HepG2 (cell line): Measurements from ENCODE around the gene SH3YL1. TPM values are rescaled to one million over a fixed set of nuclear protein-coding genes. Genes with fewer than 3 reads are reported as not detected.

Source experiments
- HHEX ChIP-seq: IDR thresholded peaks from 2 replicates; pipeline ENCODE4 v1.6.1; 2016; ENCODE audit warnings: control low read depth
- HNF1B ChIP-seq: sonication (generic); formaldehyde crosslinking; IDR thresholded peaks from 2 replicates; pipeline ENCODE4 v1.5.1; 2020; ENCODE audit warnings: mild to moderate bottlenecking, moderate library complexity, missing genetic modification reagents
- IKZF4 ChIP-seq: sonication (generic); formaldehyde crosslinking; IDR thresholded peaks from 2 replicates; pipeline ENCODE4 v1.5.1; 2020; ENCODE audit warnings: borderline replicate concordance, mild to moderate bottlenecking, low read depth, missing genetic modification reagents; ENCODE audit errors: not compliant biosample characterization
- KLF12 ChIP-seq: sonication (generic); formaldehyde crosslinking; IDR thresholded peaks from 2 replicates; pipeline ENCODE4 v1.4.0; 2020; ENCODE audit warnings: missing genetic modification reagents, borderline replicate concordance
- LRRFIP1 ChIP-seq: sonication (generic); formaldehyde crosslinking; conservative IDR thresholded peaks from 2 replicates; pipeline ENCODE4 v1.4.0; 2020; ENCODE audit warnings: missing genetic modification reagents
- MLLT10 ChIP-seq: sonication (generic); formaldehyde crosslinking; IDR thresholded peaks from 2 replicates; pipeline ENCODE4 v1.4.0; 2020; ENCODE audit warnings: missing genetic modification reagents
- NAIF1 ChIP-seq: sonication (generic); formaldehyde crosslinking; IDR thresholded peaks from 2 replicates; pipeline ENCODE4 v1.5.0; 2020; ENCODE audit warnings: mild to moderate bottlenecking, missing genetic modification reagents, borderline replicate concordance
- NR1H2 ChIP-seq: sonication (generic); formaldehyde crosslinking; IDR thresholded peaks from 2 replicates; pipeline ENCODE4 v1.8.1; 2022; ENCODE audit warnings: low read depth, missing genetic modification reagents, borderline replicate concordance
- PAXIP1 ChIP-seq: sonication (generic); formaldehyde crosslinking; conservative IDR thresholded peaks from 2 replicates; pipeline ENCODE4 v1.4.0; 2020; ENCODE audit warnings: mild to moderate bottlenecking, missing genetic modification reagents, moderate library complexity
- PLRG1 ChIP-seq: fragments of 450-650 bp; conservative IDR thresholded peaks from 2 replicates; pipeline ENCODE4 v1.6.1; 2016
- RARA ChIP-seq: IDR thresholded peaks from 2 replicates; pipeline ENCODE4 v1.6.1; 2016; ENCODE audit warnings: missing genetic modification reagents, missing compliant biosample characterization
- SAP130 ChIP-seq: IDR thresholded peaks from 2 replicates; pipeline ENCODE4 v1.6.1; 2016; ENCODE audit warnings: low read depth
- ZNF143 ChIP-seq: sonication (generic); formaldehyde crosslinking; IDR thresholded peaks from 2 replicates; pipeline ENCODE4 v1.4.0; 2020; ENCODE audit warnings: missing genetic modification reagents
- ZNF33A ChIP-seq: sonication (generic); formaldehyde crosslinking; IDR thresholded peaks from 2 replicates; pipeline ENCODE4 v1.5.1; 2020; ENCODE audit warnings: missing genetic modification reagents, mild to moderate bottlenecking, moderate library complexity, borderline replicate concordance
- ZNF350 ChIP-seq: sonication (generic); formaldehyde crosslinking; IDR thresholded peaks from 2 replicates; pipeline ENCODE4 v1.4.0; 2020; ENCODE audit warnings: mild to moderate bottlenecking, low read depth, missing genetic modification reagents, borderline replicate concordance
- ZNF362 ChIP-seq: sonication (generic); formaldehyde crosslinking; IDR thresholded peaks from 2 replicates; pipeline ENCODE4 v1.4.0; 2020; ENCODE audit warnings: missing genetic modification reagents, mild to moderate bottlenecking, borderline replicate concordance
- ZNF629 ChIP-seq: sonication (generic); formaldehyde crosslinking; conservative IDR thresholded peaks from 2 replicates; pipeline ENCODE4 v1.5.0; 2020; ENCODE audit warnings: missing genetic modification reagents
- ZNF713 ChIP-seq: sonication (generic); formaldehyde crosslinking; IDR thresholded peaks from 2 replicates; pipeline ENCODE4 v1.4.0; 2020; ENCODE audit warnings: mild to moderate bottlenecking, missing genetic modification reagents
- ZNF772 ChIP-seq: sonication (generic); formaldehyde crosslinking; IDR thresholded peaks from 2 replicates; pipeline ENCODE4 v1.5.0; 2020; ENCODE audit warnings: mild to moderate bottlenecking, missing genetic modification reagents
- polyA plus RNA-seq, 8 experiments: library from polyadenylated mRNA; depleted of rRNA in 3 of 8; stranded (reverse) in 7 of 8; unstranded in 1 of 8; fragments of >200 nt; fragmentation: Illumina TruSeq in 4 of 8; extraction: Trizol in 4 of 8; gene quantifications; 2 replicates each; pipeline versions ENCODE4 v1.2.1 to v1.2.3, GENCODE V29; 2011 to 2016; ENCODE audit warnings: low read depth in 4 of 8, missing spikeins in 1 of 8, mixed read lengths in 1 of 8; ENCODE audit not compliant: insufficient read depth in 1 of 8
- total RNA-seq, 5 experiments: library from RNA; depleted of rRNA; stranded (reverse); fragments of >200 nt; fragmentation: Illumina TruSeq; extraction: Trizol; gene quantifications; 2 replicates each; pipeline ENCODE4 v1.2.3, GENCODE V29; 2016; ENCODE audit warnings: low read depth in 1 of 5

SH3YL1 gene
- total and polyA plus RNA-seq, 2 of the 13 experiments (the other 11 are each of a cell fraction or from before 2014, with no cell fraction given) = 13.0 to 48.2 TPM

- TF ChIP-seq RARA (CRISPR knock-in tag) = peak; percentile 98
- TF ChIP-seq NR1H2 (CRISPR knock-in tag) = no peak
- TF ChIP-seq NAIF1 (CRISPR knock-in tag) = no peak
- no peak for TF ChIP-seq PLRG1
- TF ChIP-seq HHEX (CRISPR knock-in tag) = no peak; the same call in none of the 2 replicates
- peak; percentile 95 for TF ChIP-seq SAP130 (CRISPR knock-in tag)
- peak; percentile 32; the same call in 1 of the 2 replicates for TF ChIP-seq ZNF143 (CRISPR knock-in tag)
- TF ChIP-seq PAXIP1 (CRISPR knock-in tag) = peak; percentile 98
- TF ChIP-seq ZNF362 (CRISPR knock-in tag) = peak; percentile 40; the same call in 1 of the 2 replicates
- TF ChIP-seq KLF12 (CRISPR knock-in tag) = 0 out of 2 replicates have a peak, but pooled peaks have one; percentile 41
- TF ChIP-seq ZNF350 (CRISPR knock-in tag) = peak; percentile 94
- TF ChIP-seq ZNF772 (CRISPR knock-in tag) = peak; percentile 75; the same call in 1 of the 2 replicates
- TF ChIP-seq ZNF713 (CRISPR knock-in tag) = no peak
- no peak for TF ChIP-seq LRRFIP1 (CRISPR knock-in tag)
- TF ChIP-seq ZNF629 (CRISPR knock-in tag) = peak; percentile 45; the same call in 1 of the 2 replicates
- peak; percentile 87 for TF ChIP-seq HNF1B (CRISPR knock-in tag)
- no peak for TF ChIP-seq MLLT10 (CRISPR knock-in tag)
- TF ChIP-seq IKZF4 (CRISPR knock-in tag) = no peak
- TF ChIP-seq ZNF33A (CRISPR knock-in tag) = no peak
These were observed 87.7 kb downstream of the SH3YL1 start (continued) for GRCh38 chr2:175880-176820.
